Measurements from ENCODE around the gene SEMA3C.

SEMA3C gene

GRCh38 chr7:80824253-80824652 lies 94.6 kb downstream of the SEMA3C start:
- Histone ChIP-seq H3K4me3 (ENCODE audit: low read length, poor library complexity, severe bottlenecking) (no peak overlapping the region), H3K27me3 (ENCODE audit: insufficient read depth, low read length, poor library complexity, severe bottlenecking) (no peaks in the 10 kb centered on the region), H3K79me2 (ENCODE audit: insufficient read depth, low read length) (no peaks in the 10 kb centered on the region), H3F3A (ENCODE audit: low read depth) (no peaks in the 10 kb centered on the region), H3K36me3 (ENCODE audit: insufficient read depth, low read length) (no peaks in the 10 kb centered on the region), H3K4me1 (ENCODE audit: insufficient read depth, low read length, poor library complexity, severe bottlenecking) (no peaks in the 10 kb centered on the region), H4K20me1 (ENCODE audit: insufficient read depth, low read length, poor library complexity, severe bottlenecking) (no peaks in the 10 kb centered on the region), H3K9me3 (ENCODE audit: insufficient read depth, low read depth, low read length) (no peaks in the 10 kb centered on the region), H2AFZ (ENCODE audit: low read length) (no peak overlapping the region), H3K4me2 (ENCODE audit: low read depth, low read length, poor library complexity, severe bottlenecking) (no peak overlapping the region), H3K9ac (ENCODE audit: low read depth, low read length, poor library complexity, severe bottlenecking) (no peak overlapping the region), H3K9me2 (replicated peaks; ENCODE audit: low read depth, low read length) (no peaks in the 10 kb centered on the region)
- TF ChIP-seq EZH2phosphoT487 (IDR thresholded peaks at IDR 0.05; ENCODE audit: borderline replicate concordance) (no peak), CTCF (conservative IDR thresholded peaks at IDR 0.05; ENCODE audit: low read length) (no peak)

GRCh38 chr7:80823057-80823456 lies 95.8 kb downstream of the SEMA3C start:
- Histone ChIP-seq H4K20me1 (ENCODE audit: insufficient read depth, low read length, poor library complexity, severe bottlenecking) (no peaks in the 10 kb centered on the region), H2AFZ (ENCODE audit: low read length) (no peak overlapping the region), H3K4me3 (ENCODE audit: low read length, poor library complexity, severe bottlenecking) (no peak overlapping the region), H3K9me3 (ENCODE audit: insufficient read depth, low read depth, low read length) (no peaks in the 10 kb centered on the region), H3F3A (ENCODE audit: low read depth) (no peaks in the 10 kb centered on the region), H3K4me1 (ENCODE audit: insufficient read depth, low read length, poor library complexity, severe bottlenecking) (no peaks in the 10 kb centered on the region), H3K27me3 (ENCODE audit: insufficient read depth, low read length, poor library complexity, severe bottlenecking) (no peaks in the 10 kb centered on the region), H3K79me2 (ENCODE audit: insufficient read depth, low read length) (no peaks in the 10 kb centered on the region), H3K4me2 (ENCODE audit: low read depth, low read length, poor library complexity, severe bottlenecking) (no peak overlapping the region), H3K9ac (ENCODE audit: low read depth, low read length, poor library complexity, severe bottlenecking) (no peak overlapping the region), H3K36me3 (ENCODE audit: insufficient read depth, low read length) (no peaks in the 10 kb centered on the region), H3K9me2 (replicated peaks; ENCODE audit: low read depth, low read length) (no peaks in the 10 kb centered on the region)
- TF ChIP-seq EZH2phosphoT487 (IDR thresholded peaks at IDR 0.05; ENCODE audit: borderline replicate concordance) (no peak), CTCF (conservative IDR thresholded peaks at IDR 0.05; ENCODE audit: low read length) (no peak)

GRCh38 chr7:80821771-80822319 lies 97.0 kb downstream of the SEMA3C start:
- Histone ChIP-seq H3K36me3 (ENCODE audit: insufficient read depth, low read length) (no peaks in the 10 kb centered on the region), H3K9me3 (ENCODE audit: insufficient read depth, low read depth, low read length) (no peaks in the 10 kb centered on the region), H3K4me3 (ENCODE audit: low read length, poor library complexity, severe bottlenecking) (no peak overlapping the region), H3K27me3 (ENCODE audit: insufficient read depth, low read length, poor library complexity, severe bottlenecking) (no peaks in the 10 kb centered on the region), H3K4me1 (ENCODE audit: insufficient read depth, low read length, poor library complexity, severe bottlenecking) (no peaks in the 10 kb centered on the region), H2AFZ (ENCODE audit: low read length) (no peak overlapping the region), H3K79me2 (ENCODE audit: insufficient read depth, low read length) (no peaks in the 10 kb centered on the region), H4K20me1 (ENCODE audit: insufficient read depth, low read length, poor library complexity, severe bottlenecking) (no peaks in the 10 kb centered on the region), H3K9me2 (replicated peaks; ENCODE audit: low read depth, low read length) (no peaks in the 10 kb centered on the region), H3F3A (ENCODE audit: low read depth) (no peaks in the 10 kb centered on the region), H3K9ac (ENCODE audit: low read depth, low read length, poor library complexity, severe bottlenecking) (no peak overlapping the region), H3K4me2 (ENCODE audit: low read depth, low read length, poor library complexity, severe bottlenecking) (no peak overlapping the region)
- TF ChIP-seq EZH2phosphoT487 (IDR thresholded peaks at IDR 0.05; ENCODE audit: borderline replicate concordance) (no peak), CTCF (conservative IDR thresholded peaks at IDR 0.05; ENCODE audit: low read length) (no peak)

All from Loucy (cell line).